ENCODE data around the gene IGSF9. TPM values are rescaled to one million over a fixed set of nuclear protein-coding genes. Genes with fewer than 3 reads are reported as not detected.
A peak's percentile ranks its signal among the peaks of the same experiment; 100 is the strongest.
"Not testable (repeated sequence)": the region's sequence is repeated elsewhere in the genome, so short reads cannot be mapped to it uniquely, and the experiment has no call there.

Gene IGSF9
- total RNA-seq, 1 donor from 2014 or later = 0.25 TPM

- Histone ChIP-seq H3K4me1 (peaks cover 39% of the 10 kb centered on the region), H3K36me3 (peaks cover 2% of the 10 kb centered on the region)
These were observed 33.9 kb downstream of the IGSF9 start for GRCh38 chr1:159911326-159912070.

GRCh38 chr1:159908031-159908940 is 37.1 kb downstream of the IGSF9 start:
- TF ChIP-seq, protein P1, sequence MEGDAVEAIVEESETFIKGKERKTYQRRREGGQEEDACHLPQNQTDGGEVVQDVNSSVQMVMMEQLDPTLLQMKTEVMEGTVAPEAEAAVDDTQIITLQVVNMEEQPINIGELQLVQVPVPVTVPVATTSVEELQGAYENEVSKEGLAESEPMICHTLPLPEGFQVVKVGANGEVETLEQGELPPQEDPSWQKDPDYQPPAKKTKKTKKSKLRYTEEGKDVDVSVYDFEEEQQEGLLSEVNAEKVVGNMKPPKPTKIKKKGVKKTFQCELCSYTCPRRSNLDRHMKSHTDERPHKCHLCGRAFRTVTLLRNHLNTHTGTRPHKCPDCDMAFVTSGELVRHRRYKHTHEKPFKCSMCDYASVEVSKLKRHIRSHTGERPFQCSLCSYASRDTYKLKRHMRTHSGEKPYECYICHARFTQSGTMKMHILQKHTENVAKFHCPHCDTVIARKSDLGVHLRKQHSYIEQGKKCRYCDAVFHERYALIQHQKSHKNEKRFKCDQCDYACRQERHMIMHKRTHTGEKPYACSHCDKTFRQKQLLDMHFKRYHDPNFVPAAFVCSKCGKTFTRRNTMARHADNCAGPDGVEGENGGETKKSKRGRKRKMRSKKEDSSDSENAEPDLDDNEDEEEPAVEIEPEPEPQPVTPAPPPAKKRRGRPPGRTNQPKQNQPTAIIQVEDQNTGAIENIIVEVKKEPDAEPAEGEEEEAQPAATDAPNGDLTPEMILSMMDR (IDR thresholded peaks at IDR 0.05; ENCODE audit: borderline replicate concordance) = no peak
- H3K4me1 ChIP-seq = peaks cover 28% of the 10 kb centered on the region
- no peaks in the 10 kb centered on the region for H3K27me3 ChIP-seq (ENCODE audit: low read depth)
- no peak overlapping the region for H3K27ac ChIP-seq (replicated peaks)
- intact Hi-C loops (cut with micrococcal nuclease) = no loop called here
- H3K36me3 ChIP-seq = no peaks in the 10 kb centered on the region
- DNase-seq = no peak
- H3K4me3 ChIP-seq = no peak overlapping the region
- peaks cover 13% of the 10 kb centered on the region for H3K9me3 ChIP-seq (replicated peaks)

More at GRCh38 chr1:159911326-159912070, 33.9 kb downstream of the IGSF9 start:
- no peaks in the 10 kb centered on the region for H3K9me3 ChIP-seq (replicated peaks)
- DNase-seq = no peak
- H3K4me3 ChIP-seq = no peak overlapping the region
- no peaks in the 10 kb centered on the region for H3K27me3 ChIP-seq (ENCODE audit: low read depth)
- H3K27ac ChIP-seq (replicated peaks) = peak overlapping the region; percentile 74
- TF ChIP-seq, protein P1 (IDR thresholded peaks at IDR 0.05; ENCODE audit: borderline replicate concordance) = no peak
- intact Hi-C loops (cut with micrococcal nuclease) = no loop called here

- Histone ChIP-seq H3K27me3 (ENCODE audit: low read depth) (no peaks in the 10 kb centered on the region), H3K4me1 (peaks cover 18% of the 10 kb centered on the region), H3K9me3 (replicated peaks) (peaks cover 13% of the 10 kb centered on the region), H3K4me3 (no peak overlapping the region), H3K27ac (replicated peaks) (no peak overlapping the region), H3K36me3 (no peaks in the 10 kb centered on the region)
- TF ChIP-seq, protein P1 (IDR thresholded peaks at IDR 0.05; ENCODE audit: borderline replicate concordance) = no peak
- DNase-seq = no peak
- intact Hi-C loops (cut with micrococcal nuclease) = no loop called here
These were observed 38.5 kb downstream of the IGSF9 start for GRCh38 chr1:159906960-159907359.

GRCh38 chr1:159904036-159904435 is 41.4 kb downstream of the IGSF9 start:
- H3K36me3 ChIP-seq; intact Hi-C loops (cut with micrococcal nuclease); H3K27ac ChIP-seq (replicated peaks); DNase-seq; H3K4me3 ChIP-seq; H3K27me3 ChIP-seq (ENCODE audit: low read depth): not testable (repeated sequence)
- H3K4me1 ChIP-seq = peaks cover 19% of the 10 kb centered on the region
- H3K9me3 ChIP-seq (replicated peaks) = peaks cover 13% of the 10 kb centered on the region

GRCh38 chr1:159902541-159902940 is 42.9 kb downstream of the IGSF9 start:
- Histone ChIP-seq H3K9me3 (replicated peaks) (peaks cover 13% of the 10 kb centered on the region), H3K27me3 (ENCODE audit: low read depth) (no peaks in the 10 kb centered on the region)
- TF ChIP-seq, protein P1 (IDR thresholded peaks at IDR 0.05; ENCODE audit: borderline replicate concordance) = no peak

More at GRCh38 chr1:159902541-159902940, 42.9 kb downstream of the IGSF9 start:
- intact Hi-C loops (cut with micrococcal nuclease) = no loop called here
- Histone ChIP-seq H3K4me3 (no peak overlapping the region), H3K4me1 (peaks cover 19% of the 10 kb centered on the region), H3K27ac (replicated peaks) (no peak overlapping the region), H3K36me3 (no peaks in the 10 kb centered on the region)
- DNase-seq = no peak
